Right atrium auricular region (tissue), 2 donors: ENCODE data around the gene LMLN. TPM values are rescaled to one million over a fixed set of nuclear protein-coding genes. Genes with fewer than 3 reads are reported as not detected.
A peak's percentile ranks its signal among the peaks of the same experiment; 100 is the strongest.

Experiments
- DNase-seq: peaks from one replicate; pipeline ENCODE4 v3.0.0-alpha.2; 2019; ENCODE audit warnings: low spot score
- H3K27ac ChIP-seq, 2 donors: fragments of 200-600 bp; sonication (generic); 1 replicate in 1 of 2; 2 replicates in 1 of 2; pipeline ENCODE4 v1.5.1; 2016 to 2019
- H3K27me3 ChIP-seq, 2 donors: fragments of 200-600 bp; sonication (generic); one replicate each; pipeline versions ENCODE4 v1.5.1 to v1.6.0; 2017 to 2019
- H3K36me3 ChIP-seq: fragments of 200-600 bp; sonication (generic); one replicate; pipeline ENCODE4 v1.5.1; 2016
- H3K4me1 ChIP-seq, 2 donors: fragments of 200-600 bp; sonication (generic); one replicate each; pipeline versions ENCODE4 v1.5.1 to v1.6.0; 2017 to 2019
- H3K4me3 ChIP-seq, 2 donors: fragments of 200-600 bp; sonication (generic); 1 replicate in 1 of 2; 2 replicates in 1 of 2; pipeline ENCODE4 v1.5.1; 2017 to 2019; ENCODE audit warnings: mild to moderate bottlenecking in 1 of 2, moderate library complexity in 1 of 2
- H3K9me3 ChIP-seq, 2 donors: fragments of 200-600 bp; sonication (generic); one replicate each; pipeline ENCODE4 v1.5.1; 2019
- CTCF ChIP-seq, 2 donors: fragments of 200-600 bp; sonication (generic); IDR thresholded peaks; one replicate each; pipeline ENCODE4 v1.5.1; 2019; ENCODE audit warnings: antibody characterized with exemption in 2 of 2
- total RNA-seq, 2 donors: library from RNA; depleted of rRNA; stranded (reverse); fragments of >200 nt; gene quantifications; one replicate each; pipeline ENCODE4 v1.1.0, GENCODE V29; 2016

LMLN gene
- total RNA-seq, 2 donors from 2014 or later = 3.5 to 3.9 TPM

- H3K36me3 ChIP-seq = peaks cover 47% of the 10 kb centered on the region
- H3K27ac ChIP-seq = peak overlapping the region; percentile 88 to 90
- peaks cover 0 to 44% of the 10 kb centered on the region in 2 donors for H3K4me1 ChIP-seq
- H3K9me3 ChIP-seq = no peaks in the 10 kb centered on the region
- no peak for DNase-seq
- peak overlapping the region; percentile 64 for H3K4me3 ChIP-seq
- H3K27me3 ChIP-seq = no peaks in the 10 kb centered on the region
- no peak for TF ChIP-seq CTCF (IDR thresholded peaks at IDR 0.05)
These were observed 9.3 kb upstream of the LMLN start for GRCh38 chr3:197950677-197951061.

- Histone ChIP-seq H3K27me3 (no peaks in the 10 kb centered on the region), H3K9me3 (no peaks in the 10 kb centered on the region), H3K4me1 (peaks cover 0 to 44% of the 10 kb centered on the region in 2 donors), H3K4me3 (peak overlapping the region in 1 of 2 donors; percentile 64), H3K36me3 (peaks cover 55% of the 10 kb centered on the region), H3K27ac (peak overlapping the region in 1 of 2 donors; percentile 88)
- no peak for DNase-seq
- TF ChIP-seq CTCF (IDR thresholded peaks at IDR 0.05) = no peak
These were observed 8.5 kb upstream of the LMLN start for GRCh38 chr3:197951392-197951990.

GRCh38 chr3:197952440-197952839, 7.6 kb upstream of the LMLN start:
- TF ChIP-seq CTCF (IDR thresholded peaks at IDR 0.05) = no peak
- no peaks in the 10 kb centered on the region for H3K9me3 ChIP-seq
- H3K27me3 ChIP-seq = no peaks in the 10 kb centered on the region
- H3K4me3 ChIP-seq = no peak overlapping the region
- no peak for DNase-seq
- H3K27ac ChIP-seq = no peak overlapping the region
- peaks cover 61% of the 10 kb centered on the region for H3K36me3 ChIP-seq
- H3K4me1 ChIP-seq = peaks cover 0 to 44% of the 10 kb centered on the region in 2 donors

- Histone ChIP-seq H3K9me3 (no peaks in the 10 kb centered on the region), H3K4me3 (no peak overlapping the region), H3K36me3 (peaks cover 61% of the 10 kb centered on the region), H3K27me3 (no peaks in the 10 kb centered on the region), H3K27ac (peak overlapping the region in 1 of 2 donors; percentile 50), H3K4me1 (peaks cover 0 to 47% of the 10 kb centered on the region in 2 donors)
- TF ChIP-seq CTCF (IDR thresholded peaks at IDR 0.05) = no peak
- no peak for DNase-seq
These were observed 6.7 kb upstream of the LMLN start for GRCh38 chr3:197953325-197953724.

GRCh38 chr3:197953881-197954280, 6.1 kb upstream of the LMLN start:
- Histone ChIP-seq H3K27ac (peak overlapping the region; percentile 18 to 50), H3K4me3 (no peak overlapping the region), H3K4me1 (peaks cover 0 to 51% of the 10 kb centered on the region in 2 donors)

More at GRCh38 chr3:197953881-197954280, 6.1 kb upstream of the LMLN start:
- Histone ChIP-seq H3K9me3 (no peaks in the 10 kb centered on the region), H3K36me3 (peaks cover 61% of the 10 kb centered on the region), H3K27me3 (no peaks in the 10 kb centered on the region)
- TF ChIP-seq CTCF (IDR thresholded peaks at IDR 0.05) = no peak
- DNase-seq = no peak
